ENCODE measurements around the gene RTKN2.

- no peak for TF ChIP-seq ISL1 (CRISPR knock-in tag; IDR thresholded peaks at IDR 0.05)
- TF ChIP-seq, protein P1, sequence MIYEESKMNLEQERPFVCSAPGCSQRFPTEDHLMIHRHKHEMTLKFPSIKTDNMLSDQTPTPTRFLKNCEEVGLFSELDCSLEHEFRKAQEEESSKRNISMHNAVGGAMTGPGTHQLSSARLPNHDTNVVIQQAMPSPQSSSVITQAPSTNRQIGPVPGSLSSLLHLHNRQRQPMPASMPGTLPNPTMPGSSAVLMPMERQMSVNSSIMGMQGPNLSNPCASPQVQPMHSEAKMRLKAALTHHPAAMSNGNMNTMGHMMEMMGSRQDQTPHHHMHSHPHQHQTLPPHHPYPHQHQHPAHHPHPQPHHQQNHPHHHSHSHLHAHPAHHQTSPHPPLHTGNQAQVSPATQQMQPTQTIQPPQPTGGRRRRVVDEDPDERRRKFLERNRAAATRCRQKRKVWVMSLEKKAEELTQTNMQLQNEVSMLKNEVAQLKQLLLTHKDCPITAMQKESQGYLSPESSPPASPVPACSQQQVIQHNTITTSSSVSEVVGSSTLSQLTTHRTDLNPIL (CRISPR knock-in tag; IDR thresholded peaks at IDR 0.05; ENCODE audit: low read depth) = no peak
- TF ChIP-seq, protein P2, sequence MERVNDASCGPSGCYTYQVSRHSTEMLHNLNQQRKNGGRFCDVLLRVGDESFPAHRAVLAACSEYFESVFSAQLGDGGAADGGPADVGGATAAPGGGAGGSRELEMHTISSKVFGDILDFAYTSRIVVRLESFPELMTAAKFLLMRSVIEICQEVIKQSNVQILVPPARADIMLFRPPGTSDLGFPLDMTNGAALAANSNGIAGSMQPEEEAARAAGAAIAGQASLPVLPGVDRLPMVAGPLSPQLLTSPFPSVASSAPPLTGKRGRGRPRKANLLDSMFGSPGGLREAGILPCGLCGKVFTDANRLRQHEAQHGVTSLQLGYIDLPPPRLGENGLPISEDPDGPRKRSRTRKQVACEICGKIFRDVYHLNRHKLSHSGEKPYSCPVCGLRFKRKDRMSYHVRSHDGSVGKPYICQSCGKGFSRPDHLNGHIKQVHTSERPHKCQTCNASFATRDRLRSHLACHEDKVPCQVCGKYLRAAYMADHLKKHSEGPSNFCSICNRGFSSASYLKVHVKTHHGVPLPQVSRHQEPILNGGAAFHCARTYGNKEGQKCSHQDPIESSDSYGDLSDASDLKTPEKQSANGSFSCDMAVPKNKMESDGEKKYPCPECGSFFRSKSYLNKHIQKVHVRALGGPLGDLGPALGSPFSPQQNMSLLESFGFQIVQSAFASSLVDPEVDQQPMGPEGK (CRISPR knock-in tag; IDR thresholded peaks at IDR 0.05; ENCODE audit: borderline replicate concordance) = no peak
Measured at GRCh38 chr10:62149621-62150020, 119.0 kb downstream of the RTKN2 start.
